GM12891 (cell line): ENCODE data around the gene TANC1.

Experiments used
- POLR2A ChIP-seq: IDR thresholded peaks from 2 replicates; pipeline ENCODE4 v1.6.1; 2011; ENCODE audit warnings: low read depth, low read length, control low read depth
- POLR2AphosphoS5 ChIP-seq: IDR thresholded peaks from 2 replicates; pipeline ENCODE4 v1.6.1; 2011; ENCODE audit warnings: low read depth, low read length, control low read depth
- POU2F2 ChIP-seq: IDR thresholded peaks from 2 replicates; pipeline ENCODE4 v1.6.1; 2011; ENCODE audit warnings: low read depth, mild to moderate bottlenecking, control low read depth, low read length, moderate library complexity

GRCh38 chr2:159226608-159227385, 258.4 kb downstream of the TANC1 start:
- TF ChIP-seq POLR2AphosphoS5, result no peak
- no peak for TF ChIP-seq POLR2A
- TF ChIP-seq POU2F2, result no peak
